ENCODE measurements around the gene CARHSP1.

DNA sequence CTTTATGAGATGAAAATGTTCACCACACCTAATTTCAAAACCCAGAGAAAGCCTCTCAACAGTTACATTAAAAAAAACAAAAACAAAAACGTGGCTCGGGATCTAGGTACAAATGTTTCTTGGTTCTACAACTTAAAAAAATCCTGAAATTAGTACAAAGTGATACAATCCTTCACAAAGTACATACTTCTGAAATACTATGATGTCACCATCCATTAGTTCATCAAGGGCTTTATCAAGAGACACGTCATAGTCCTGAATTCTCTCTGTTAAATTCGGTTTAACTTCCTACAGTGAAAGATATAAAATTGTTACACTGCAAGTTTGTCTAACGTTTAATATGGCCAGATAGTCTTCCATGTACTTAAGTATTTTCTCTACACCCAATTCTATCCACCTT lies 31.5 kb upstream of the CARHSP1 start:
- TF ChIP-seq, protein P1, sequence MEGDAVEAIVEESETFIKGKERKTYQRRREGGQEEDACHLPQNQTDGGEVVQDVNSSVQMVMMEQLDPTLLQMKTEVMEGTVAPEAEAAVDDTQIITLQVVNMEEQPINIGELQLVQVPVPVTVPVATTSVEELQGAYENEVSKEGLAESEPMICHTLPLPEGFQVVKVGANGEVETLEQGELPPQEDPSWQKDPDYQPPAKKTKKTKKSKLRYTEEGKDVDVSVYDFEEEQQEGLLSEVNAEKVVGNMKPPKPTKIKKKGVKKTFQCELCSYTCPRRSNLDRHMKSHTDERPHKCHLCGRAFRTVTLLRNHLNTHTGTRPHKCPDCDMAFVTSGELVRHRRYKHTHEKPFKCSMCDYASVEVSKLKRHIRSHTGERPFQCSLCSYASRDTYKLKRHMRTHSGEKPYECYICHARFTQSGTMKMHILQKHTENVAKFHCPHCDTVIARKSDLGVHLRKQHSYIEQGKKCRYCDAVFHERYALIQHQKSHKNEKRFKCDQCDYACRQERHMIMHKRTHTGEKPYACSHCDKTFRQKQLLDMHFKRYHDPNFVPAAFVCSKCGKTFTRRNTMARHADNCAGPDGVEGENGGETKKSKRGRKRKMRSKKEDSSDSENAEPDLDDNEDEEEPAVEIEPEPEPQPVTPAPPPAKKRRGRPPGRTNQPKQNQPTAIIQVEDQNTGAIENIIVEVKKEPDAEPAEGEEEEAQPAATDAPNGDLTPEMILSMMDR (conservative IDR thresholded peaks at IDR 0.05; ENCODE audit: low read length) = no peak
- no peak for TF ChIP-seq EZH2phosphoT487 (IDR thresholded peaks at IDR 0.05; ENCODE audit: borderline replicate concordance)

Data from Loucy (cell line).